ENCODE data around the gene ATR.

The ATR gene

DNA sequence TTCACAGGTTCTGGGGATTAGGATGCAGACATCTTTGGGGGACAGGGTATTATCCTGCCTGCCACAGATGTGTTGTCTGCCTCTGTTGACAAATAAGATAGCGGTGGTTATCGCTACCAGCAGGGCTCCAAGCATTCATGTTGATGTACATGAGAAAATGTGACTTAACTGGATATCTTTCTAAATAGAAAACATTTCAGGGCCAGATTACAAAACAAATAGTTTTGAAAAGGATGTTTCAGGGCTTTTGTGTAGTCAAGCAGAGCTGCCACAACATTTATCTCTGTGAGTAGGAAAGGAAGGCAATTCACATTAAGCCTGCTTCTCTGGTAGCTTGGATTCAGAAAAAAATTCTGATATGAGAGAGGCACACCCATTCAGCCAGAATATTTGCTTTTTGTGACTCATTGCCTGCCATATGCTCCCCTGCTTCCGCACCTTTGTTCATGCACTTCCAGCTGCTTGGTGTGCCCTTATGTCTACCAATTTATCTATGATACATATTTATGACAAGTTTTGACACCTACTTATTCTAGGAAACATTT is 40.5 kb upstream of the ATR start:
- no peak overlapping the region for H3K4me3 ChIP-seq (ENCODE audit: control insufficient read depth, low read depth, low read length)
- DNase-seq (ENCODE audit: low read depth), result peak; percentile 2
- TF ChIP-seq, protein P1, sequence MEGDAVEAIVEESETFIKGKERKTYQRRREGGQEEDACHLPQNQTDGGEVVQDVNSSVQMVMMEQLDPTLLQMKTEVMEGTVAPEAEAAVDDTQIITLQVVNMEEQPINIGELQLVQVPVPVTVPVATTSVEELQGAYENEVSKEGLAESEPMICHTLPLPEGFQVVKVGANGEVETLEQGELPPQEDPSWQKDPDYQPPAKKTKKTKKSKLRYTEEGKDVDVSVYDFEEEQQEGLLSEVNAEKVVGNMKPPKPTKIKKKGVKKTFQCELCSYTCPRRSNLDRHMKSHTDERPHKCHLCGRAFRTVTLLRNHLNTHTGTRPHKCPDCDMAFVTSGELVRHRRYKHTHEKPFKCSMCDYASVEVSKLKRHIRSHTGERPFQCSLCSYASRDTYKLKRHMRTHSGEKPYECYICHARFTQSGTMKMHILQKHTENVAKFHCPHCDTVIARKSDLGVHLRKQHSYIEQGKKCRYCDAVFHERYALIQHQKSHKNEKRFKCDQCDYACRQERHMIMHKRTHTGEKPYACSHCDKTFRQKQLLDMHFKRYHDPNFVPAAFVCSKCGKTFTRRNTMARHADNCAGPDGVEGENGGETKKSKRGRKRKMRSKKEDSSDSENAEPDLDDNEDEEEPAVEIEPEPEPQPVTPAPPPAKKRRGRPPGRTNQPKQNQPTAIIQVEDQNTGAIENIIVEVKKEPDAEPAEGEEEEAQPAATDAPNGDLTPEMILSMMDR (conservative IDR thresholded peaks at IDR 0.05; ENCODE audit: control insufficient read depth, insufficient read depth, low read depth, low read length), result no peak

DNA sequence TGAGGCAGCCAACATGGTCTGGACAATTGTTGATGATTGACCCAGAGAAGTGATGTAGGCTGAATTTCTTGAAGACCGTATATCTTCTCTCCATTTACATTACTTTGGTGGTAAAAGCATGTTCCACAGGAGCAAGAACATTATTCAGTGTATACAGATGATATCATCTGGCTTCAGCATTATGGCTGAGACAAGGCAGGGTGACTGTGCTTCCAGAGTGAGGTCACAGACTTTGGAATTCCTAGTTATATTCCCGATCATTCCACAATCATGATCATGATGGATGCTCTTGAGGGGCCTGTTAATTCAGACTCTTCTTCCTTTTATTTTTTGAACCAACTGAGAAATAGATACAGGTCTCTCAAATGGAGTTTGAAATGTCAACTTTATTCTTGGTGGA is 36.6 kb upstream of the ATR start:
- TF ChIP-seq, protein P1 (conservative IDR thresholded peaks at IDR 0.05; ENCODE audit: control insufficient read depth, insufficient read depth, low read depth, low read length), result no peak
- peak; percentile 5 for DNase-seq (ENCODE audit: low read depth)
- no peak overlapping the region for H3K4me3 ChIP-seq (ENCODE audit: control insufficient read depth, low read depth, low read length)

DNA sequence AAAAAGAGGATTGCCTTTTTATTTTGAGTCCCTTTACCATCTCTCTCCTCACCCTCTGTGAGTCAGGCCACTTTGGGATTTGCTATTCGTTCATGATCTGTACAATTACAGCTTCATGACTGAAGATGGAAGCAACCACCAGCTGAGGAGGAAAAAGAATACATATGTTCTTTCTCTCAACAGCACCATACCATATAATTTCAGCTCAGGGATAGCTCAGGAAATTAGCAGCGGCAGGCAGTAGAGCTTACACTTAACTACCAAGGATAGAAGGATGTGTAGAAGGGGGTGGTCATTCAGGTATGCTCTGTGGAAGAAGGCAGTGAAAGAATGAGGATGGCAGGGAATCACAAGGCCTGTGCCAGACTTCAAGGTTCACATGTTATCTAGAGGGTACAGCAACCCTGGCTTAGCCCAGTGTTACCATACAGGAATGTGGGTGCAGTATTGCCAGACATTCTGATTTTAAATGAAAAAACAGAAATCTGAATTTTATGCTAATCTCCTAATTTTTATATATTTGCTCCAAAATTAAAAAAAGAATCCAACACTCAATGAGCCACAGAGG is 35.6 kb upstream of the ATR start:
- DNase-seq (ENCODE audit: low read depth), result no peak
- no peak overlapping the region for H3K4me3 ChIP-seq (ENCODE audit: control insufficient read depth, low read depth, low read length)
- TF ChIP-seq, protein P1 (conservative IDR thresholded peaks at IDR 0.05; ENCODE audit: control insufficient read depth, insufficient read depth, low read depth, low read length), result no peak

DNA sequence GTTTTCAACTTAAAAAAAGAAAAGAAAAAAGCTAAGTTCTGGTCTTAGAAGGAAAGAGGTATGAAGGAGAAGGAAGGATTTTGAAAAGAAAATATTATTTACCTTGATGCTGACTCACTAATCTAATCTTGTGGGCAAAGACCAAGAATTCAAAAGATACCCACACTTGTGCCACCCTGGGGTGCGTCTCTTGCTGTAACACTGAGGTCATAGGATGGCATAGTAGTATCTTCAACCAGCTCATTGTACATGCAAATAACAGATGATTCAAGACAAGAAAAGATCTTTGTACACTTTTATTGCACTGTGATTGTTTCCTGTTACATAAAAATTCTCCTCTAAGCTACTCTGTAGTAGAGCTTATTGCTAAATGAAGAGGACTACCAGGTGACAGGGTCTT is 35.0 kb upstream of the ATR start:
- TF ChIP-seq, protein P1 (conservative IDR thresholded peaks at IDR 0.05; ENCODE audit: control insufficient read depth, insufficient read depth, low read depth, low read length), result no peak
- no peak overlapping the region for H3K4me3 ChIP-seq (ENCODE audit: control insufficient read depth, low read depth, low read length)
- no peak for DNase-seq (ENCODE audit: low read depth)

DNA sequence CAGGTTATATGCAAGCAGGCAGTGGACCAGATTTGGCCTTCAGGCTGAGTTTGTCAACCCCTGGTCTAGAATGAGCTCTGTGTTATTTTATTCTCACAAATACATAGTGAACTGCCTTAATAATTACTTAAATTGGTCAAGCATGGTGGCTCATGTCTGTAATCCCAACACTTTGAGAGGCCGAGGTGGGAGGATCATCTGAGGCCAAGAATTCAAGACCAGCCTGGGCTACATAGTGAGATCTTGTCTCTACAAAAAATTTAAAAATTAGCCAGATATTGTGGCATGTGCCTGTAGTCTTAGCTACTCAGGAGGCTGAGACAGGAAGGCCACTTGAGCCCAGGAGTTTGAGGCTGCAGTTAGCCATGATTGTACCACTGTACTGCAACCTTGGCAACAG is 32.7 kb upstream of the ATR start:
- TF ChIP-seq, protein P1 (conservative IDR thresholded peaks at IDR 0.05; ENCODE audit: control insufficient read depth, insufficient read depth, low read depth, low read length), result no peak
- no peak for DNase-seq (ENCODE audit: low read depth)
- H3K4me3 ChIP-seq (ENCODE audit: control insufficient read depth, low read depth, low read length), result no peak overlapping the region

DNA sequence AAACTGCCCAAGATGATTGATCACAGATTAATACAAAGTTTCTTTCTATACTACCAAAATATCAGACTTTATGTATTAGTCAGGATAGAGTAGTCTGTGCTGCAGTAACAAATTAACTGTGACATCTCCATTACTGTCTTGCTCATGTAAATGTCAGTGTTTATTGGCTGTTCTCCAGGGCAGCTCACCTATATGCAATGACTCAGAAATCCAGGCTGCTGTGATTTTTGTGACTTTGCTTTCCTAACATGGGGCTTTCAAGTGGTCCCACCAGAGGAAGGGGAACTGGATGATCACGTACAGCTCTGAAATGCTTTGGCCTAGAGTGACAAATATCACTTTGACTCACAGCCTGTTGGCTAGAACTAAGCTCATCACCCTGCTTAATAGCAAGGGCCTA is 30.6 kb upstream of the ATR start:
- no peak overlapping the region for H3K4me3 ChIP-seq (ENCODE audit: control insufficient read depth, low read depth, low read length)
- TF ChIP-seq, protein P1 (conservative IDR thresholded peaks at IDR 0.05; ENCODE audit: control insufficient read depth, insufficient read depth, low read depth, low read length), result no peak
- no peak for DNase-seq (ENCODE audit: low read depth)

DNA sequence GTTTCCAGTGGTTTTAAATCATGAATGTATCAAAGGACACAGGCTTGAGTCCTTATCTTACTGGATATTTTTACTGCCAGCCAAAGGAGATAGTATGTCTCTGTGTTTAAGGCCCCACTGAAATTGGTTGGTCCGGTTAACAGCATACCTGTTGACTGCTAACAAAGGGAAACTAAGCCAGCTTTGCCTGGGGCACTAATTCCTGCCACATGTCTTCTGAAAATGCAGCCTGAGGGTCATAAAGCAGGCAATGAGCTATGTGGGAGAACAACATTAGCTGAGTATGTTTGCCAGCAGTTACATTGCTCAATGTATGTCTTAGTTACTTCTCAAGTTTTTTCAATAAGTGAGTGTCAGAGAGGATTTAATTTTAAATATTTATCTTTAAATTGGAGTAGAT is 30.1 kb upstream of the ATR start:
- H3K4me3 ChIP-seq (ENCODE audit: control insufficient read depth, low read depth, low read length), result no peak overlapping the region
- no peak for DNase-seq (ENCODE audit: low read depth)
- TF ChIP-seq, protein P1 (conservative IDR thresholded peaks at IDR 0.05; ENCODE audit: control insufficient read depth, insufficient read depth, low read depth, low read length), result no peak
